ENCODE results near the gene SCGN. TPM values are rescaled to one million over a fixed set of nuclear protein-coding genes. Genes with fewer than 3 reads are reported as not detected.

SCGN gene
- total and polyA plus RNA-seq, 2 of the 13 experiments (the other 11 are each of a cell fraction or from before 2014, with no cell fraction given) = 2.9 to 29.0 TPM

GRCh38 chr6:25629198-25629576 is 22.8 kb upstream of the SCGN start (continued):
- no peak for TF ChIP-seq ZBTB34 (CRISPR knock-in tag; IDR thresholded peaks at IDR 0.05)
- no peak for TF ChIP-seq ZNF589 (CRISPR knock-in tag; conservative IDR thresholded peaks at IDR 0.05)
- no peak for TF ChIP-seq ATF2 (CRISPR knock-in tag; IDR thresholded peaks at IDR 0.05)
- TF ChIP-seq CEBPG (CRISPR knock-in tag; IDR thresholded peaks at IDR 0.05) = no peak
- no peak for TF ChIP-seq RNF219 (CRISPR knock-in tag; IDR thresholded peaks at IDR 0.05)
- TF ChIP-seq TCF12 (IDR thresholded peaks at IDR 0.05) = no peak
- peak; percentile 82; the same call in 1 of the 2 replicates for TF ChIP-seq TCF12 (CRISPR knock-in tag; IDR thresholded peaks at IDR 0.05)
- no peak for TF ChIP-seq CBFB (CRISPR knock-in tag; IDR thresholded peaks at IDR 0.05)
- no peak for TF ChIP-seq CENPBD1 (CRISPR knock-in tag; IDR thresholded peaks at IDR 0.05; ENCODE audit: borderline replicate concordance, low read depth)
- TF ChIP-seq ZNF232 (CRISPR knock-in tag; IDR thresholded peaks at IDR 0.05; ENCODE audit: borderline replicate concordance) = no peak
- TF ChIP-seq AHR (CRISPR knock-in tag; IDR thresholded peaks at IDR 0.05) = no peak
- no peak for TF ChIP-seq ATM (IDR thresholded peaks at IDR 0.05; ENCODE audit: borderline replicate concordance)
- peak; percentile 94 for TF ChIP-seq MEIS2 (CRISPR knock-in tag; IDR thresholded peaks at IDR 0.05)
- no peak for TF ChIP-seq PHF5A (CRISPR knock-in tag; IDR thresholded peaks at IDR 0.05; ENCODE audit: low read depth, unreplicated experiment)
- TF ChIP-seq REPIN1 (CRISPR knock-in tag; IDR thresholded peaks at IDR 0.05; ENCODE audit: borderline replicate concordance, low read depth) = peak; percentile 28; the same call in 1 of the 2 replicates
- TF ChIP-seq HIVEP1 (CRISPR knock-in tag; IDR thresholded peaks at IDR 0.05) = no peak
- TF ChIP-seq MXI1 (IDR thresholded peaks at IDR 0.05; ENCODE audit: borderline replicate concordance, low read depth, low read length) = no peak
- TF ChIP-seq SAP130 (CRISPR knock-in tag; IDR thresholded peaks at IDR 0.05; ENCODE audit: low read depth) = peak; percentile 23; the same call in 1 of the 2 replicates
- TF ChIP-seq RFXAP (CRISPR knock-in tag; IDR thresholded peaks at IDR 0.05; ENCODE audit: borderline replicate concordance) = no peak
- TF ChIP-seq PAXIP1 (CRISPR knock-in tag; conservative IDR thresholded peaks at IDR 0.05) = peak; percentile 77
- TF ChIP-seq GABPB1 (CRISPR knock-in tag; IDR thresholded peaks at IDR 0.05) = no peak
- no peak for TF ChIP-seq HOXA7 (CRISPR knock-in tag; IDR thresholded peaks at IDR 0.05)
- peak; percentile 42; the same call in 1 of the 2 replicates for TF ChIP-seq MED1 (CRISPR knock-in tag; IDR thresholded peaks at IDR 0.05)
- TF ChIP-seq ZNF354B (CRISPR knock-in tag; IDR thresholded peaks at IDR 0.05) = no peak
